ENCODE results near the gene TMEM69. TPM values are rescaled to one million over a fixed set of nuclear protein-coding genes. Genes with fewer than 3 reads are reported as not detected.
"Not testable (repeated sequence)": the region's sequence is repeated elsewhere in the genome, so short reads cannot be mapped to it uniquely, and the experiment has no call there.

TMEM69 gene
- total and polyA plus RNA-seq, 3 donors from 2014 or later, result 26.2 to 30.9 (median 29.5) TPM

- Histone ChIP-seq H3K27ac (no peak overlapping the region), H3K4me3 (no peak overlapping the region), H3K27me3 (no peaks in the 10 kb centered on the region), H3K9me3 (no peaks in the 10 kb centered on the region), H3K4me1 (peaks cover 19% of the 10 kb centered on the region), H3K36me3 (ENCODE audit: low read depth, missing control alignments) (no peaks in the 10 kb centered on the region)
- WGBS, 2 donors, result 79 to 89% methylated on average over 5 of the region's 5 CpGs
- TF ChIP-seq CTCF (IDR thresholded peaks at IDR 0.05) (no peak), POLR2A (IDR thresholded peaks at IDR 0.05) (no peak)
- intact Hi-C loops (cut with DNase I; ENCODE audit: low total_unique reads), result no loop called here
- DNase-seq, result no peak
These were observed 13.5 kb upstream of the TMEM69 start for GRCh38 chr1:45674478-45674877.

DNA sequence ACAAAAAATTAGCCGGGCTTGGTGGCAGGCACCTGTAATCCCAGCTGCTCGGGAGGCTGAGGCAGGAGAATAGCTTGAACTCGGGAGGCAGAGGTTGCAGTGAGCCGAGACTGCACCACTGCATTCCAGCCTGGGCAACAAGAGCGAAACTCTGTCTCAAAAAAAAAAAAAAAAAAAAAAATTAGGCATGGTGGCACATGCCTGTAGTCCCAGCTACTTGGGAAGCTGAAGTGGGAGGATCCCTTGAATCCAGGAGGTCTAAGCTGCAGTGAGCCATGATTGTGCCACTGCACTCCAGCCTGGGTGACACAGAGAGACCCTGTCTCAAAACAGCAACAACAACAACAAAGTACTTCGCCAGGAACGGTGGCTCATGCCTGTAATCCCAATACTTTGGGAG lies 11.4 kb upstream of the TMEM69 start:
- H3K4me3 ChIP-seq; H3K27me3 ChIP-seq; DNase-seq; intact Hi-C loops (cut with DNase I; ENCODE audit: low total_unique reads); H3K27ac ChIP-seq; H3K36me3 ChIP-seq (ENCODE audit: low read depth, missing control alignments); H3K9me3 ChIP-seq: not testable (repeated sequence)
- H3K4me1 ChIP-seq, result peaks cover 20% of the 10 kb centered on the region
- WGBS, 2 donors, result 87 to 89% methylated on average over 7 of the region's 7 CpGs

DNA sequence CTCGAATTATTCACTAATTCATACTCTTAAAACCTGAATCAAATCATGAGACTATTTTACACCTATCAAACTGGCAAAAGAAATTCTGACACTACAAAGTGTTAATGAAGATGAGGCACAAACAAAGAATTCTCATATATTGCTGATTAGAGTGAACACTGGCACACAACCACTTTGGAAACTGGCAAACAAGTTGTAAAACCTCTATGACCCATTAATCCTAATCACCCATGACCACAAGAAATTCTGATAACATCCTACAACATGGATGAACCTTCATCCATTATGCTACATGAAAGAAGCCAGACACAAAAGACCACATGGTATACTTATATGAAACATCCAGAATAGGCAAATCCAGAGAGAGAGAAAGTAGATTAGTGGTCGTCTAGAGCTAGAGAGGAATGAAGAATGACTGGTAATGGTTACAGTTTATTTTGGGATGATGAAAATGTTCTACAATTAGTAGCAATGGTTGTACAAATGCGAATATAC lies 10.2 kb upstream of the TMEM69 start:
- H3K4me1 ChIP-seq, result peaks cover 20% of the 10 kb centered on the region
- H3K4me3 ChIP-seq, result no peak overlapping the region
- WGBS, 2 donors, result 65 to 73% methylated on average over 3 of the region's 3 CpGs
- H3K27ac ChIP-seq, result no peak overlapping the region
- no peak for DNase-seq
- no peak for TF ChIP-seq CTCF (IDR thresholded peaks at IDR 0.05)
- no peak for TF ChIP-seq POLR2A (IDR thresholded peaks at IDR 0.05)
- no peaks in the 10 kb centered on the region for H3K36me3 ChIP-seq (ENCODE audit: low read depth, missing control alignments)
- intact Hi-C loops (cut with DNase I; ENCODE audit: low total_unique reads), result no loop called here
- H3K27me3 ChIP-seq, result no peaks in the 10 kb centered on the region
- no peaks in the 10 kb centered on the region for H3K9me3 ChIP-seq

DNA sequence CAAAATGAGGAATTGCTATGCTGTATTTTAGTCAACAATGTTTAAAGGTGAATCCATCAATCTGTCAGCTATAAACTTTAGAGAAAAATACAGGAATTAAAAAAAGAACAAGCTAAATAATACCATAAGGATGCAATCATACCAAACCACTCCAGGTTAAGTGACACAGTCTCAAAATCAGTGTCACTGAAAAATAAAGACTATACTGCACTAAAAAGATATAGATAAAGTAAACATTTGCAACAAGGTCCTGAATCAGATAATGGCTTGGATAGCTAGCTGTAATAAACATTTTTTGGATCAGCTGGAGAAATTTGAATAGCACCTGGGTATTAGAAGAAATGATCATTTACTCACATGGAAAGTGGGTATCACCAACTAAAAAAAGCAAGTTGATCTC lies 9.5 kb upstream of the TMEM69 start:
- Histone ChIP-seq H3K27ac (peak overlapping the region in 1 of 2 donors; percentile 1), H3K27me3 (no peaks in the 10 kb centered on the region), H3K9me3 (no peaks in the 10 kb centered on the region), H3K36me3 (ENCODE audit: low read depth, missing control alignments) (no peaks in the 10 kb centered on the region), H3K4me1 (peaks cover 20% of the 10 kb centered on the region), H3K4me3 (no peak overlapping the region)
- DNase-seq, result no peak
- TF ChIP-seq POLR2A (IDR thresholded peaks at IDR 0.05) (no peak), CTCF (IDR thresholded peaks at IDR 0.05) (no peak)
- intact Hi-C loops (cut with DNase I; ENCODE audit: low total_unique reads), result no loop called here

DNA sequence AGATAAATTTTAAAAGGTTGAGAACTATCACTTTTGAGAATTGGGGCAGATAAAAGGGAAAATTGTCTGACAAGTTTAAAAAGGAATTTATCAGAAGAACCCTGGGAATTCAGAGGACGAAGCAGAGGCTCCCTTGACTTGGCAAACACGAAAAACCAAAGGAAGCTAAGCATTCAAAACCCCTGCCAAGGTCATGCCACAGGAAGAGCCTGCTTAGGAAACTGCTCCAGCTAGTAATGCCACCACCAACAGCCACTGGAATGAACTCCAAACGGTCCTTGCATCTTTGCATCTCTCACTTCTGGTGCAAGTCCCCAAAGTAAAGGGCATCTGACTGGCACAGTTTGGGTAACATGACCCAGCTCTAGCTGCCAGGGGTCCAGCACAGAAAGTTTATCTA lies 8.9 kb upstream of the TMEM69 start:
- intact Hi-C loops (cut with DNase I; ENCODE audit: low total_unique reads), result no loop called here
- Histone ChIP-seq H3K4me3 (no peak overlapping the region), H3K27ac (peak overlapping the region in 1 of 2 donors; percentile 1), H3K27me3 (no peaks in the 10 kb centered on the region), H3K4me1 (peaks cover 20% of the 10 kb centered on the region), H3K9me3 (no peaks in the 10 kb centered on the region), H3K36me3 (ENCODE audit: low read depth, missing control alignments) (no peaks in the 10 kb centered on the region)
- DNase-seq, result no peak
- 22 to 31% methylated on average over 3 of the region's 3 CpGs for WGBS, 2 donors
- TF ChIP-seq POLR2A (IDR thresholded peaks at IDR 0.05) (no peak), CTCF (IDR thresholded peaks at IDR 0.05) (no peak)

Measured in testis (tissue), 3 donors.